Hair follicular keratinocyte (primary cell): Measurements from ENCODE around the gene MAGEC2. TPM values are rescaled to one million over a fixed set of nuclear protein-coding genes. Genes with fewer than 3 reads are reported as not detected.

ENCODE experiments used
- total RNA-seq: library from RNA; depleted of rRNA; stranded (reverse); fragments of >200 nt; gene quantifications from 2 replicates; pipeline ENCODE4 v1.2.3, GENCODE V29; 2015

The MAGEC2 gene, protein sequence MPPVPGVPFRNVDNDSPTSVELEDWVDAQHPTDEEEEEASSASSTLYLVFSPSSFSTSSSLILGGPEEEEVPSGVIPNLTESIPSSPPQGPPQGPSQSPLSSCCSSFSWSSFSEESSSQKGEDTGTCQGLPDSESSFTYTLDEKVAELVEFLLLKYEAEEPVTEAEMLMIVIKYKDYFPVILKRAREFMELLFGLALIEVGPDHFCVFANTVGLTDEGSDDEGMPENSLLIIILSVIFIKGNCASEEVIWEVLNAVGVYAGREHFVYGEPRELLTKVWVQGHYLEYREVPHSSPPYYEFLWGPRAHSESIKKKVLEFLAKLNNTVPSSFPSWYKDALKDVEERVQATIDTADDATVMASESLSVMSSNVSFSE
- not detected in 2 replicates for total RNA-seq

DNA sequence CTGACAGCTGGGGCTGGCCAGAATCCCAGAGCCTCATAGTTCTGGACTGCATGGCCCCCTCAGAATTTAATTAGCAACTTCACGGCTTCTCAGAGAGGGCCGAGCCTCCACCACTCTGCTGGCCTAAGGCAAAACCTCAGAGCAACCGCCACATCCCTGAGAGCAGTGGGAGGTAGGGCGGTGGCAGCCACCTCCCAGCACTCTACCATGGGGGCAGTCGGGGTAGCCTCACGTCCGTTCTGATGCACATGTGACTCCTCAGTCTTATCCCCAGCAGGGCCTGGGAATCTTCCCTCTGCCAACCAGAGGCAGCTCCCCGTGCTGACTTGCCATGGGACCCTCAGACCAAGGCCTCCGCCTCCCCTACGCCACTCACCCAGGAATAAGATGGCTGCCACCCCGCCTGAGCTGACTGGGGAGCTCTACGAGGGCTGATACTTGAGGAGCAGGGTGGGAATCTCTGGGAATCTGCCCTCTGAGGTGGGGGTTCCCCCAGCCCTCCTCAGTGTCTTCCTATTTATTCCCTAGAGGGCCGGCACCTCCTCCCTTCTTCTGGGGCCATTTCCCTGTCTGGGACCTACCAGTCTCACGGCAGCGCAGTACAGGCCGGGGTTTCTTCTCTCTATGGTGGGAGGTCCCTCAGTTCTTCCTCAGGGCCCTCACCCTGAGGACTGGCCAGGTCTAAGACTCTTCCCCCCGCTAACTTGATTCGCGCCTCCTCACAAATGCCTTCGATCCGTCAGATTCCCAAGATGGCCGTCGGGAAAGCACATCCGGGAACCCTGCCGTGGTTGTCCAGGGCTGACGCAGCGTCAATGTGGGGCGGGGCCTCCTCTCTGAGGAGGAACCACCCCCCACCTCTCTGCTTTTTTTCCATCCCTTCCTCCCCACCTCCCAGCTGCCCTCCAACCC, at the start of gene MAGEC2:
TSS of gene MAGEC2 (minus strand) at position 769 of the 912 bp plus-strand sequence. CDS start 1,303 bp downstream, outside the sequence.

